Cardiac fibroblast (primary cell): ENCODE data around the gene PDGFB.
"Not testable (repeated sequence)": the region's sequence is repeated elsewhere in the genome, so short reads cannot be mapped to it uniquely, and the experiment has no call there.

Experiments
- DNase-seq, 2 donors: peaks; one replicate each; pipeline versions ENCODE4 v3.0.0 to v3.0.0-alpha.2; 2010; ENCODE audit warnings: low read depth in 2 of 2
- H3K4me3 ChIP-seq, 2 donors: replicated peaks in 1 of 2; 1 replicate in 1 of 2; 2 replicates in 1 of 2; pipeline ENCODE4 v1.5.1; 2011; ENCODE audit warnings: low read depth in 2 of 2, low read length in 2 of 2, mild to moderate bottlenecking in 2 of 2, moderate library complexity in 1 of 2
- CTCF ChIP-seq: IDR thresholded peaks from one replicate; pipeline ENCODE4 v1.5.1; 2011; ENCODE audit warnings: low read depth, mild to moderate bottlenecking, low read length, inconsistent platforms

The PDGFB gene

DNA sequence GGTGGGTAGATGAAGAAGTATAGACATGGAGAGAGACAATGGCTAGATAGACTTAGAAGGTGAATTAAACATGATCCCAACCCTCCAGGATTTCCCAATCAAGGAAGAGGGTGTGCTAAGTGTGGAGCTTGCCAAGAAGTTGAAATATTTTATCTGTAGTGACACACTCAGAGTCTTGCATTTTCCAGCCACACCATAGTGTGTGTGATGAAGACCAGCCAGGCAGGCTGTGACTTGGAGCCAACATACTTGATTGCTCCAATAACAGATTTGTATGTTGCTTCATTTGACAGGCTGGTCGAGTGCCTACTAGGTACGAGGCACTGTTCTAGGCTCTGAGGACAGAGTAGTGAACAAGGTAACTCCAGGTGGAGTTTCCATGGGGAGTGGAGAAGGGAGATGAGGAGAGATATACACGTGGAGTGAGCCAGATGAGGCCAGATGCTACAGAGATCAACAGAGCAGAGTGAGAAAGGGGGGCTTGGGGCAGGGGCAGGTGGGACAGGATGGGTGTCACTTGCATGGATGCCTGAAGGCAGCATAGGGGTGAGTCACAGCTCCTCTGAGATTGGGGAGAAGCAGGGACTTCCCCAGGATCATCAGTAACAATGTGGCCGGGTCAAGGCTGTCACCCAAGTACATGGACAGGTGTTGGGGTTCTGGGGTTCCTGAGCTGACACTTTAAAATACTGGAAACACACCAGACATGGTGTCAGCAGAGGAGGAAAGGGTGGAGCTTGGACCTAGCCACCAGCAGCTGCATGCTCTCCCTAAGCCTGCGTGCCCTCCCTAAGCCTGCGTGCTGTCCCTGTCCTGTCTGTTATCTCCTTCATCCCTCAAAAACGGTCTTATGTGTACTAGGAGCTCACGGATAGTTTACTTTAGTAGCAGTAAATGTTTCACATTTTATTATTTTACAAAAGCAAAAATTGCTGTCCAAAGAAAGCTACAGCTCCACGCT, 23.6 kb downstream of the PDGFB start:
- peak; percentile 73 to 90 for DNase-seq
- H3K4me3 ChIP-seq, result no peak overlapping the region
- no peak for TF ChIP-seq CTCF

GRCh38 chr22:39220450-39220849, 24.3 kb downstream of the PDGFB start:
- no peak for TF ChIP-seq CTCF
- H3K4me3 ChIP-seq, result no peak overlapping the region
- DNase-seq, result no peak

DNA sequence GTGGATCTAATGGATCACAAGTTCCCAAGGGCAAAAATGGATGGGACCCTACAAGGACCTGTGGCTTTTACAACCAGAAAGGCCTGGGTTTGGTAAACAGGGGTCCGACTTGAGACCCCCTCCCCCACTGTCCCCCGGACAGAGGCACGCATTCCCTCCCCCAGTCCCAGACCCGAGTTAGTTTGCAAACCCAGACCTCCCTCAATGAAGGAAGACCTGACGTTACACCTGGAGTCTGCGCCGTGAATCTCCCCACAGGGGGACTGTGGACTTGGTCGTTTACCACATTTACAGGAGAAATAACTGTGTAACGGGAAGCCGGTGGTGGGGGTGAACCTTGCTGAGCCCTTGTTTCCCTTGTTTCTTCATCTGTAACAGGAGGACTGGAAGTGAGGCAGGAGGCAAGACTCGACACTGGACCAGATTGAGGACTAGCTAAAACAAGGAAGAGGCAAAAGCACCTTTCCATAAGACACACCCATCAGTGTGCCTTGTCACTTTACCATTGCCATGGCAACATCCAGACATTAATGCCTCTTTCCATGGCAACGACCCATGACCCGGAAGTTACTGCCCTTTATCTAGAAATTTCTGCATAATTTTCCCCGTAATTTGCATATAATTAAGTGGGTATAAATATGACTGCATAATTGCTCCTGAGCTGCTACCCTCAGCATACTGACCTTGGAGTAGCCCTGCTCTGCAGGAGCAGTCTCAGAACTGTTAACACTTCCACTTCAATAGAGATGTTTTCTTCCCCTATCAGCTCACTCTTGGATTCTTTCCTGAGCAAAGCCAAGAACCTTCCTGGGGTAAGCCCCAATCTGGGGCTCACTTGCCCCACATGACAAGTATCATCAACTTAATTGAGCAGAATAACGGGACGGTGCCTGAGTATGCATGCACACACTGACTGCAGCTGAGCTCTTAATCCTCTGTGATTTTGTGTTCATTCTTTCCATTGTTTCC, 25.4 kb downstream of the PDGFB start:
- no peak for DNase-seq
- TF ChIP-seq CTCF, result no peak

DNA sequence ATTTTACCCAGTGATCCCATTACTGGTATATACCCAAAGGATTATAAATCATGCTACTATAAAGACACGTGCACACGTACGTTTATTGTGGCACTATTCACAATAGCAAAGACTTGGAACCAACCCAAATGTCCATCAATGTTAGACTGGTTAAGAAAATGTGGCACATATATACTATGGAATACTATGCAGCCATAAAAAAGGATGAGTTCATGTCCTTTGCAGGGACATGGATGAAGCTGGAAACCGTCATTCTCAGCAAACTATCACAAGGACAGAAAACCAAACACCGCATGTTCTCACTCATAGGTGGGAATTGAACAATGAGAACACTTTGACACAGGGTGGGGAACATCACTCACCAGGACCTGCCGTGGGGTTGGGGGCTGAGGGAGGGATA, 26.4 kb downstream of the PDGFB start:
- not testable (repeated sequence) for H3K4me3 ChIP-seq, DNase-seq

More for the DNA sequence above, 25.4 kb downstream of the PDGFB start:
- no peak overlapping the region for H3K4me3 ChIP-seq

GRCh38 chr22:39216143-39216490, 28.7 kb downstream of the PDGFB start:
- DNase-seq, result no peak
- no peak overlapping the region for H3K4me3 ChIP-seq
- TF ChIP-seq CTCF, result no peak

- DNase-seq, result no peak
Measured at GRCh38 chr22:39215426-39216142, 29.2 kb downstream of the PDGFB start.

More at GRCh38 chr22:39215426-39216142, 29.2 kb downstream of the PDGFB start:
- no peak overlapping the region for H3K4me3 ChIP-seq
- TF ChIP-seq CTCF, result peak; percentile 41
